OCI-LY1 (cell line): ENCODE results near the gene TM9SF4.

ENCODE experiments used
- H2AFZ ChIP-seq: fragments of 200-600 bp; sonication (generic), shearing (Covaris generic); 2 replicates; pipeline ENCODE4 v1.6.0; 2014; ENCODE audit warnings: antibody characterized with exemption, mild to moderate bottlenecking, low read length
- H3F3A ChIP-seq: fragments of 200-600 bp; sonication (generic), shearing (Covaris generic); 2 replicates; pipeline ENCODE4 v1.6.0; 2014; ENCODE audit warnings: mild to moderate bottlenecking, antibody characterized with exemption, low read length, moderate library complexity; ENCODE audit not compliant: insufficient read depth
- H3K27ac ChIP-seq: fragments of 200-600 bp; sonication (generic); 2 replicates; pipeline ENCODE4 v1.5.1; 2014; ENCODE audit warnings: low read length, mixed run types, mild to moderate bottlenecking, low read depth; ENCODE audit not compliant: poor library complexity, severe bottlenecking
- H3K27me3 ChIP-seq: fragments of 200-600 bp; sonication (generic); 2 replicates; pipeline ENCODE4 v1.6.0; 2014; ENCODE audit warnings: antibody characterized with exemption, mild to moderate bottlenecking, low read length, moderate library complexity; ENCODE audit not compliant: insufficient read depth
- H3K36me3 ChIP-seq: fragments of 200-600 bp; sonication (generic); 2 replicates; pipeline ENCODE4 v1.6.1; 2014; ENCODE audit warnings: mild to moderate bottlenecking, antibody characterized with exemption, low read length, moderate library complexity, mixed read lengths; ENCODE audit not compliant: insufficient read depth
- H3K4me1 ChIP-seq: fragments of 200-600 bp; sonication (generic); 2 replicates; pipeline ENCODE4 v1.5.1; 2014; ENCODE audit warnings: mild to moderate bottlenecking, low read length, moderate library complexity; ENCODE audit not compliant: insufficient read depth, severe bottlenecking
- H3K4me2 ChIP-seq: fragments of 200-600 bp; sonication (generic), shearing (Covaris generic); 2 replicates; pipeline ENCODE4 v1.6.1; 2014; ENCODE audit warnings: low read length
- H3K4me3 ChIP-seq: fragments of 200-600 bp; sonication (generic); 2 replicates; pipeline ENCODE4 v1.5.1; 2014; ENCODE audit warnings: low read length, low read depth, mild to moderate bottlenecking, mixed read lengths; ENCODE audit not compliant: poor library complexity, severe bottlenecking
- H3K79me2 ChIP-seq: fragments of 200-600 bp; shearing (Covaris generic); 2 replicates; pipeline ENCODE4 v1.6.1; 2016; ENCODE audit warnings: mixed run types, low read length, mixed read lengths; ENCODE audit not compliant: insufficient read depth
- H3K9ac ChIP-seq: fragments of 200-600 bp; sonication (generic), shearing (Covaris generic); 2 replicates; pipeline ENCODE4 v1.6.1; 2014; ENCODE audit warnings: mild to moderate bottlenecking, low read length, mixed read lengths
- H3K9me2 ChIP-seq: fragments of 200-600 bp; sonication (generic), shearing (Covaris generic); 2 replicates; pipeline ENCODE4 v1.6.1; 2014; ENCODE audit warnings: low read depth, mild to moderate bottlenecking, low read length, mixed read lengths
- H3K9me3 ChIP-seq: fragments of 200-600 bp; shearing (Covaris generic); 2 replicates; pipeline ENCODE4 v1.6.1; 2014; ENCODE audit warnings: low read length, mixed read lengths
- H4K20me1 ChIP-seq: fragments of 200-600 bp; sonication (generic), shearing (Covaris generic); 2 replicates; pipeline ENCODE4 v1.6.0; 2016; ENCODE audit warnings: mild to moderate bottlenecking, low read length; ENCODE audit not compliant: insufficient read depth
- CTCF ChIP-seq: fragments of 200-600 bp; sonication (generic), shearing (Covaris generic); IDR thresholded peaks from 2 replicates; pipeline ENCODE4 v1.5.1; 2017; ENCODE audit warnings: mild to moderate bottlenecking, antibody characterized with exemption, low read length, moderate library complexity, mixed read lengths
- EZH2 ChIP-seq: fragments of 200-600 bp; sonication (generic), shearing (Covaris generic); IDR thresholded peaks from 2 replicates; pipeline ENCODE4 v1.8.0; 2017; ENCODE audit warnings: borderline replicate concordance, mixed run types, mild to moderate bottlenecking, antibody characterized with exemption, low read length, moderate library complexity, mixed read lengths

Gene TM9SF4

DNA sequence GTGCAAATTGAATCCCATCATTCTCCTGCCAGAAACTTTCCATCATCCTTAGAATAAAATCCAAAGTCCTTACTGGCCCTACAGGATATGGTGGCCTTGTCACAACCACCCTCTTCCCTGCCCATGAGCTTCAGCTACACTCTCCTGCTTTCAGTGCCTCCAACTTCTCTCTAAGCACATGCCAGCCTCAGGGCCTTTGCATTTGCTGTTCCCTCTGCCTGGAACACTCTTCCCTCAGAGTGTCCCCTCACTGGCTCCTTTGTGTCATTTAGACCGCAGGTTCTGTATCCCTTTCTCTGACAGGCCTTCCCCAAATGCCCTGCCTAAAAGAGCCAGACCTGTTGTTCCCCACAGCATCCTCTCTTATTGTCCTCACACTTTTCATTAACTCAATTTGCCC is 39.2 kb upstream of the TM9SF4 start:
- no peak overlapping the region for H3K27ac ChIP-seq
- no peak for TF ChIP-seq CTCF
- no peak for TF ChIP-seq EZH2
- H3K9me2 ChIP-seq = no peaks in the 10 kb centered on the region
- H3K9me3 ChIP-seq = no peaks in the 10 kb centered on the region
- no peak overlapping the region for H3K9ac ChIP-seq
- H3F3A ChIP-seq = no peaks in the 10 kb centered on the region
- H3K4me1 ChIP-seq = peaks cover 4% of the 10 kb centered on the region
- no peaks in the 10 kb centered on the region for H3K79me2 ChIP-seq
- no peak overlapping the region for H3K4me3 ChIP-seq
- H3K27me3 ChIP-seq = no peaks in the 10 kb centered on the region; the same call in 1 of the 2 replicates
- no peaks in the 10 kb centered on the region for H4K20me1 ChIP-seq
- H3K4me2 ChIP-seq = no peak overlapping the region
- no peak overlapping the region for H2AFZ ChIP-seq
- H3K36me3 ChIP-seq = no peaks in the 10 kb centered on the region

GRCh38 chr20:32070690-32071213 is 38.8 kb upstream of the TM9SF4 start:
- Histone ChIP-seq H3K79me2 (no peaks in the 10 kb centered on the region), H3K27me3 (no peaks in the 10 kb centered on the region; the same call in 1 of the 2 replicates), H3K4me1 (peaks cover 4% of the 10 kb centered on the region), H2AFZ (no peak overlapping the region), H3K27ac (no peak overlapping the region), H4K20me1 (no peaks in the 10 kb centered on the region), H3K4me3 (no peak overlapping the region), H3F3A (no peaks in the 10 kb centered on the region), H3K9ac (no peak overlapping the region), H3K9me2 (no peaks in the 10 kb centered on the region), H3K9me3 (no peaks in the 10 kb centered on the region), H3K36me3 (no peaks in the 10 kb centered on the region), H3K4me2 (no peak overlapping the region)
- TF ChIP-seq EZH2 (no peak), CTCF (no peak)

- no peaks in the 10 kb centered on the region for H3F3A ChIP-seq
- H3K9ac ChIP-seq = no peak overlapping the region
- no peaks in the 10 kb centered on the region for H3K79me2 ChIP-seq
- H3K27me3 ChIP-seq = no peaks in the 10 kb centered on the region; the same call in 1 of the 2 replicates
- H4K20me1 ChIP-seq = no peaks in the 10 kb centered on the region
- no peaks in the 10 kb centered on the region for H3K36me3 ChIP-seq
- TF ChIP-seq EZH2 (no peak), CTCF (no peak)
- H2AFZ ChIP-seq = no peak overlapping the region
- no peak overlapping the region for H3K4me2 ChIP-seq
- H3K27ac ChIP-seq = no peak overlapping the region
- no peaks in the 10 kb centered on the region for H3K9me3 ChIP-seq
- H3K4me1 ChIP-seq = peaks cover 4% of the 10 kb centered on the region
- no peak overlapping the region for H3K4me3 ChIP-seq
- no peaks in the 10 kb centered on the region for H3K9me2 ChIP-seq
Observed at GRCh38 chr20:32071395-32072167, 37.9 kb upstream of the TM9SF4 start.
